HEK293 (cell line): ENCODE results near the gene SKI.
A peak's percentile ranks its signal among the peaks of the same experiment; 100 is the strongest.
"Not testable (repeated sequence)": the region's sequence is repeated elsewhere in the genome, so short reads cannot be mapped to it uniquely, and the experiment has no call there.

Experiments used
- CTCF ChIA-PET: fragments of 350-600 bp; formaldehyde crosslinking; extraction: SDS; loops from one replicate; lab custom pipeline; 2021; ENCODE audit warnings: antibody characterized with exemption; lab: Yijun Ruan, JAX
- POLR2A ChIA-PET: fragments of 300-600 bp; formaldehyde crosslinking; extraction: SDS; loops from one replicate; lab custom pipeline; 2020; ENCODE audit warnings: antibody characterized with exemption, inconsistent platforms; lab: Yijun Ruan, JAX
- H3K27ac ChIP-seq: fragments of 200-500 bp; sonication (Bioruptor generic); 2 replicates; pipeline ENCODE4 v1.5.1; 2014; ENCODE audit warnings: low read depth, low read length, control low read depth, inconsistent platforms; ENCODE audit errors: extremely low read depth
- H3K36me3 ChIP-seq, 2 experiments: fragments of 200-500 bp in 1 of 2; sonication (Bioruptor generic) in 1 of 2; 1 replicate in 1 of 2; 2 replicates in 1 of 2; pipeline ENCODE4 v1.5.1; 2014 to 2017; ENCODE audit warnings: inconsistent platforms in 2 of 2, low read length in 2 of 2; ENCODE audit not compliant: control insufficient read depth in 2 of 2, insufficient read depth in 1 of 2
- H3K4me1 ChIP-seq: fragments of 200-500 bp; sonication (Bioruptor generic); 2 replicates; pipeline ENCODE4 v1.5.1; 2014; ENCODE audit warnings: mild to moderate bottlenecking, low read length, inconsistent platforms; ENCODE audit not compliant: control insufficient read depth, insufficient read depth
- H3K4me3 ChIP-seq: 2 replicates; pipeline ENCODE4 v1.5.1; 2011; ENCODE audit warnings: low read depth, mild to moderate bottlenecking, control low read depth, low read length, moderate library complexity
- H3K9me3 ChIP-seq: fragments of 200-500 bp; sonication (Bioruptor generic); 2 replicates; pipeline ENCODE4 v1.5.1; 2014; ENCODE audit warnings: low read depth, low read length, inconsistent platforms; ENCODE audit not compliant: control insufficient read depth, insufficient read depth
- EGR2 ChIP-seq: fragments of 450-650 bp; formaldehyde crosslinking; IDR thresholded peaks from 2 replicates; pipeline ENCODE4 v1.5.1; 2016; ENCODE audit warnings: low read depth, missing biosample characterization, missing genetic modification characterization
- KLF9 ChIP-seq: fragments of 450-650 bp; formaldehyde crosslinking; IDR thresholded peaks from 2 replicates; pipeline ENCODE4 v1.5.1; 2016; ENCODE audit warnings: missing biosample characterization, missing genetic modification characterization, low read depth
- PRDM10 ChIP-seq: fragments of 450-650 bp; formaldehyde crosslinking; IDR thresholded peaks from 2 replicates; pipeline ENCODE4 v1.5.1; 2016; ENCODE audit warnings: missing biosample characterization, missing genetic modification characterization
- SETDB1 ChIP-seq: IDR thresholded peaks from one replicate; pipeline ENCODE4 v1.6.1; 2017; ENCODE audit warnings: mild to moderate bottlenecking, low read length, moderate library complexity, mixed read lengths; ENCODE audit not compliant: insufficient read length
- SP3 ChIP-seq: fragments of 450-650 bp; formaldehyde crosslinking; IDR thresholded peaks from 2 replicates; pipeline ENCODE4 v1.5.1; 2016; ENCODE audit warnings: missing biosample characterization, missing genetic modification characterization
- ZBTB6 ChIP-seq: fragments of 450-650 bp; formaldehyde crosslinking; IDR thresholded peaks from 2 replicates; pipeline ENCODE4 v1.5.1; 2017; ENCODE audit warnings: missing biosample characterization, missing genetic modification characterization
- ZBTB8A ChIP-seq: fragments of 450-650 bp; formaldehyde crosslinking; IDR thresholded peaks from 2 replicates; pipeline ENCODE4 v1.5.1; 2016; ENCODE audit warnings: missing biosample characterization, missing genetic modification characterization
- ZFHX2 ChIP-seq: fragments of 450-650 bp; formaldehyde crosslinking; conservative IDR thresholded peaks from 2 replicates; pipeline ENCODE4 v1.5.1; 2016; ENCODE audit warnings: missing biosample characterization, missing genetic modification characterization
- ZIC2 ChIP-seq: fragments of 450-650 bp; formaldehyde crosslinking; IDR thresholded peaks from 2 replicates; pipeline ENCODE4 v1.5.1; 2016; ENCODE audit warnings: missing biosample characterization, missing genetic modification characterization
- ZNF114 ChIP-seq: fragments of 450-650 bp; formaldehyde crosslinking; IDR thresholded peaks from 2 replicates; pipeline ENCODE4 v1.5.0; 2017; ENCODE audit warnings: missing biosample characterization, missing genetic modification characterization
- ZNF146 ChIP-seq: fragments of 450-650 bp; formaldehyde crosslinking; IDR thresholded peaks from 2 replicates; pipeline ENCODE4 v1.5.1; 2016; ENCODE audit warnings: missing biosample characterization, missing genetic modification characterization
- ZNF157 ChIP-seq: fragments of 450-650 bp; formaldehyde crosslinking; IDR thresholded peaks from 2 replicates; pipeline ENCODE4 v1.5.1; 2016; ENCODE audit warnings: missing biosample characterization, missing genetic modification characterization
- ZNF600 ChIP-seq: fragments of 450-650 bp; formaldehyde crosslinking; IDR thresholded peaks from 2 replicates; pipeline ENCODE4 v1.5.1; 2016; ENCODE audit warnings: missing biosample characterization, missing genetic modification characterization
- ZNF629 ChIP-seq: fragments of 450-650 bp; formaldehyde crosslinking; IDR thresholded peaks from 2 replicates; pipeline ENCODE4 v1.5.1; 2017; ENCODE audit warnings: missing biosample characterization, missing genetic modification characterization
- ZNF791 ChIP-seq: fragments of 450-650 bp; formaldehyde crosslinking; IDR thresholded peaks from 2 replicates; pipeline ENCODE4 v1.5.1; 2016; ENCODE audit warnings: missing biosample characterization, missing genetic modification characterization
- ZSCAN30 ChIP-seq: fragments of 450-650 bp; IDR thresholded peaks from 2 replicates; pipeline ENCODE4 v1.5.1; 2018; ENCODE audit warnings: missing biosample characterization, mild to moderate bottlenecking, missing genetic modification characterization, moderate library complexity
- TF ChIP-seq, protein P1 (sequence below): fragments of 450-650 bp; formaldehyde crosslinking; IDR thresholded peaks from 2 replicates; pipeline ENCODE4 v1.5.1; 2017; ENCODE audit warnings: missing biosample characterization, mild to moderate bottlenecking, missing genetic modification characterization, moderate library complexity
- TF ChIP-seq, protein P2 (sequence below): fragments of 450-650 bp; formaldehyde crosslinking; IDR thresholded peaks from 2 replicates; pipeline ENCODE4 v1.5.1; 2016; ENCODE audit warnings: missing biosample characterization, missing genetic modification characterization

The SKI gene

GRCh38 chr1:2294725-2295078 lies 66.6 kb downstream of the SKI start (continued):
- TF ChIP-seq PRDM10 (tag by site-specific recombination) (no peak), SP3 (no peak), ZSCAN30 (no peak), ZNF157 (no peak), KLF9 (tag by site-specific recombination) (peak; percentile 47; the same call in 1 of the 2 replicates), ZIC2 (peak; percentile 24), ZNF114 (tag by site-specific recombination) (no peak)
- TF ChIP-seq, protein P1, sequence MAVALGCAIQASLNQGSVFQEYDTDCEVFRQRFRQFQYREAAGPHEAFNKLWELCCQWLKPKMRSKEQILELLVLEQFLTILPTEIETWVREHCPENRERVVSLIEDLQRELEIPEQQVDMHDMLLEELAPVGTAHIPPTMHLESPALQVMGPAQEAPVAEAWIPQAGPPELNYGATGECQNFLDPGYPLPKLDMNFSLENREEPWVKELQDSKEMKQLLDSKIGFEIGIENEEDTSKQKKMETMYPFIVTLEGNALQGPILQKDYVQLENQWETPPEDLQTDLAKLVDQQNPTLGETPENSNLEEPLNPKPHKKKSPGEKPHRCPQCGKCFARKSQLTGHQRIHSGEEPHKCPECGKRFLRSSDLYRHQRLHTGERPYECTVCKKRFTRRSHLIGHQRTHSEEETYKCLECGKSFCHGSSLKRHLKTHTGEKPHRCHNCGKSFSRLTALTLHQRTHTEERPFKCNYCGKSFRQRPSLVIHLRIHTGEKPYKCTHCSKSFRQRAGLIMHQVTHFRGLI: no peak

- peak; percentile 91 for TF ChIP-seq ZNF146 (tag by site-specific recombination)
- TF ChIP-seq ZBTB6 (tag by site-specific recombination): peak; percentile 35; the same call in 1 of the 2 replicates
- TF ChIP-seq ZNF791 (tag by site-specific recombination): no peak
- TF ChIP-seq, protein P2, sequence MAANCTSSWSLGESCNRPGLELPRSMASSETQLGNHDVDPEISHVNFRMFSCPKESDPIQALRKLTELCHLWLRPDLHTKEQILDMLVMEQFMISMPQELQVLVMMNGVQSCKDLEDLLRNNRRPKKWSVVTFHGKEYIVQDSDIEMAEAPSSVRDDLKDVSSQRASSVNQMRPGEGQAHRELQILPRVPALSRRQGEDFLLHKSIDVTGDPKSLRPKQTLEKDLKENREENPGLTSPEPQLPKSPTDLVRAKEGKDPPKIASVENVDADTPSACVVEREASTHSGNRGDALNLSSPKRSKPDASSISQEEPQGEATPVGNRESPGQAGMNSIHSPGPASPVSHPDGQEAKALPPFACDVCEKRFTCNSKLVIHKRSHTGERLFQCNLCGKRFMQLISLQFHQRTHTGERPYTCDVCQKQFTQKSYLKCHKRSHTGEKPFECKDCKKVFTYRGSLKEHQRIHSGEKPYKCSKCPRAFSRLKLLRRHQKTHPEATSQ (tag by site-specific recombination): no peak
- POLR2A ChIA-PET: no interaction called here
- peaks cover 12% of the 10 kb centered on the region for H3K4me1 ChIP-seq
- H3K36me3 ChIP-seq: peaks cover 0 to 38% of the 10 kb centered on the region in 2 experiments; a peak in 1 of 3 replicates
- H3K9me3 ChIP-seq: no peaks in the 10 kb centered on the region
- CTCF ChIA-PET: interaction anchor here (0.9 kb wide), 1 partner anchor 17 kb away, joined by 5 read pairs; no protein-coding TSS in a partner anchor
- H3K27ac ChIP-seq: no peak overlapping the region
- H3K4me3 ChIP-seq: no peak overlapping the region
Observed at GRCh38 chr1:2295526-2295925, 67.4 kb downstream of the SKI start.

DNA sequence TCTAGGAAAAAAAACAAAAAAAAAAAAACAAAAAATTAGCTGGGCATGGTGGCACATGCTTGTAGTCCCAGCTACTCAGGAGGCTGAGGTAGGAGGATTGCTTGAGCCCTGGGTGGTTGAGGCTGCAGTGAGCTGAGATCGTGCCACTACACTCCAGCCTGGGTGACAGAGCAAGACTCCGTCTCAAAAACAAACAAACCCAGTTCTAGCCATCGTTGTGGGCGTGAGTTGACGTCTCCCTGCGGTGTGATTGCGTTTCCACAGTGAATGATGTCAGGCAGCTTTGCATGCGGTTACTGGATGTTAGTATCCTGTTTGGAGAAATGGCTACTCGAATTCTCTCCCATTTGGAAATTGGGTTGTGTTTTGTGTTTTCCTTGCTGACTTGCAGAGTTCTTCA lies 68.1 kb downstream of the SKI start:
- 0 out of 2 replicates have a peak, but pooled peaks have one; percentile 11 for TF ChIP-seq ZBTB8A (tag by site-specific recombination)
- TF ChIP-seq ZIC2: peak; percentile 65
- TF ChIP-seq EGR2 (tag by site-specific recombination): 0 out of 2 replicates have a peak, but pooled peaks have one; percentile 15
- peak; percentile 71 for TF ChIP-seq ZNF600 (tag by site-specific recombination)
- TF ChIP-seq ZNF629 (tag by site-specific recombination): peak; percentile 53; the same call in 1 of the 2 replicates
- TF ChIP-seq ZBTB6 (tag by site-specific recombination): peak; percentile 62; the same call in 1 of the 2 replicates
- TF ChIP-seq SETDB1: peak; percentile 11
- TF ChIP-seq ZFHX2: peak; percentile 82
- Histone ChIP-seq H3K4me1 (peaks cover 12% of the 10 kb centered on the region), H3K36me3 (peaks cover 0 to 35% of the 10 kb centered on the region in 2 experiments; a peak in 1 of 3 replicates)
- H3K27ac ChIP-seq, H3K9me3 ChIP-seq, H3K4me3 ChIP-seq, POLR2A ChIA-PET: not testable (repeated sequence)
- CTCF ChIA-PET: interaction anchor here (0.9 kb wide), 1 partner anchor 16 kb away, joined by 5 read pairs; no protein-coding TSS in a partner anchor
